GM18507 (cell line): ENCODE data around the gene OGDHL.
"Not testable (repeated sequence)": the region's sequence is repeated elsewhere in the genome, so short reads cannot be mapped to it uniquely, and the experiment has no call there.

Source experiments
- DNase-seq: peaks from one replicate; pipeline ENCODE4 v3.0.0; 2011; ENCODE audit warnings: low read depth; ENCODE audit not compliant: insufficient read length; ENCODE audit errors: extremely low spot score
- FAIRE-seq: peaks from 2 replicates; lab custom pipeline; 2011; peaks lifted over from hg19 to GRCh38; lab: Jason Lieb, UNC

Gene OGDHL

DNA sequence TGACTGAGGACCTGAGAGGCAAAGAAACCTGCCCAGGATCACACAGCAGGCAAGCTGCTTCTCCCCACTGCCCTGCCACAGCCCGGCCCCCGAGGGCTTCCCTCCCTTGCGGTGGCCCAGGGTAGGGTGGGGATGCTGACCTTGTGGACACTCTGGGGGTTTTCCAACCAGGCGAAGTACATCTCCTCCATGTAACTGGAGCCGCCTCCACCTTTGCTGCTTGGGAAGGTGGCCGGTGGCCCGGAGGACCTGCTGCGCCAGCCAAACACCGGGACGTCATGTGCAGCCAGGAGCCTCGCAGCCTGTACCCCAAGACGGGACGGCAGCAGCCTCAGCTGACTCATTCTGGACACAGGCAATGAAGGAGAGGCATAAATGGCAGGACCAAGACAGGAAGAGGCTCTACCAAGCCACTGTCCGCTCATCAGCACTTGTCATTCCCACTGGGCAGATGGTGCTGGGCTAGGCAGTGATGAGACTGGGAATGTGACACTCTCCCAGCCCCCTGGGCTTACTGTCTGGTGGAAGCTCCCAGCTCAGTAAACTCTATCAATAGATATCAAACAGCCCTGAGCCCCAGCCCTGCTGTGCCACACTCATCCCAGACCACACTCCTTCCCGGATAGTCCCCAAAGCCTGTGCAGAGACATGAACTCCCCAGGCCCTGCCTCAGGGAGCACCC, 3.7 kb downstream of the OGDHL start:
- FAIRE-seq = no peak

DNA sequence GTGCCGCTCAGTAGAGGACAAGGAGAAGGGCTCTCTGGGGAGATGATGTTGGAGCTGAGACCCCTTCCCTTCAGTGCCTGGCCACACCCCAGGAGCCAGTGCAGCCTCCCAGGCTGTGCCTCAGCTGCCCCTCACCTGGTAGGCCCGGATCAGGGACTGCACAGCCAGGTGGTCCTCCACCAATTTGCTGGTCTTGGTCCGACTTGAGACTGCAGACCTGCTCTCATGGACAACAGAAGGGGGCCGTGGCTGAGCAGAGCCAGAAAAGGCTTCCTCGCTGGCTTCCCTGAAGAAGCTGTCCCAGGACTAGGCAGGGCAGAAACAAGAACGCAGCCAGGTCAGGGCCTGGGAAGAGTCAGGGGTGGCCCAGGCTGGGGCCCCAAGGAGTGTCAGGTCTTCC, 5.5 kb downstream of the OGDHL start:
- DNase-seq (no peak), FAIRE-seq (no peak)

More for the DNA sequence above, 3.7 kb downstream of the OGDHL start:
- no peak for DNase-seq

- no peak for FAIRE-seq
- DNase-seq = no peak
Observed at GRCh38 chr10:49756031-49756430, 6.1 kb downstream of the OGDHL start.

GRCh38 chr10:49754951-49755350, 7.2 kb downstream of the OGDHL start:
- not testable (repeated sequence) for DNase-seq, FAIRE-seq

GRCh38 chr10:49752584-49752983, 9.5 kb downstream of the OGDHL start:
- DNase-seq (no peak), FAIRE-seq (no peak)

DNA sequence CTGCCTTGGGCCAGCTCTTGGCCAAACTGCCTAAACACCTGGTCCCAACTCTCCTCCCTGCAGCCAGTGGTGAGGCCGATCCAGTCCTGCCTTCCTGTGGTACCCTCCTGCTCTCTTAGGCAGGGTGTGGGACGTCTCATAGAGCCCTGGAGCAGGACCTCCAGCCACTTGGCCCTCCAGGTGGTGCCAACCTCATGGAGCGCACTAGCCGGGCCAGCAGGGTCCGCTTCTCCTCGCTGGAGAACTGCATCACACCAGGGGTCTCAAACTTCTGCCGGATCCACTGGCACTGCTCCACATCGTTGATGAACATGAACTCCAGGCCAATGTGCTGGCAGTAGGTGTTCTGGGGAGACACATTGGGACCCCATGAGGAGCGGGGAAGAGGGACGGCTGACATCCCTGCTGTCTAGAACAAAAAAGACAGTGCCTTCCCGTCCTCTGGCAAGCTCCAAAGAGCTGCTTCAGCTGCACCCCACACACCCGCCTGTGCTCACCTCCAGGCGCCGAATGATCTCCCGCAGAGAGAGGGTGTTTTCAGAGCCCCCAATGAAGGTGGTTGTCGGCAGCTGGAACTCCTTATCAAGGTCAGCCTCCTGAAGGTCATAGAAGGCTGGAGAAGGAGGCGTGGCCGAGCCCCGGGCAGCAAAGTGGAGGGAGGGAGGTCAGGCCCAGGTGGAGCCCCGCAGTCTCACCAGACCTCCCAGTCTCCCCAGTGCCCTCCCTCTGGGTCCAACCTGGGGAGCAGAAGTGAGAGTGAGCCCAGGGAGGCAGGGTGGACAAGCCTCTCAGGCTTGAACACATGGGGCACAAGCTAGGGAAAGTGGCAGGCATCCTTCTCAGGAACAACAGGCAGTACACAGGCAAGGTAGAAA, 10.2 kb downstream of the OGDHL start:
- DNase-seq (no peak), FAIRE-seq (no peak)

DNA sequence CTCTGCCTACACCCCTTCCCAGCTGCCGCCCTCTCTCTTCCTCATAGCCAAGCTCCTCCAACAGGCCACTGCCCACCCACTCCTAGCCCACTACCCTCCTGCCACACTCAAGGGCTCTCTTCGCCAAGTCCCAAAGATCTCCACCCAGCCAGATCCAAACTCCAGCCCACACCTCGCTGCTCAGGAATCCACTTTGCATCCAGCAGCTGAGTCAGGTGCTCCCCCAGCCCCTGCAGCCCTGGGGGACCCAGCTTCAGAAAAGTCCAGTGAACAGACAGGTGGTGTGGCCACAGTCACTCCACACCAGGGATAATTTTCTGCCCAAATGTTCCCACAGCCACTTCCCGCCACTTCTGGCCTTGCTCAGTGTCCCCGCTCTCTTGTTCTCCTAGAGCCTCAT, 10.9 kb downstream of the OGDHL start:
- FAIRE-seq = no peak

GRCh38 chr10:49750546-49750945, 11.6 kb downstream of the OGDHL start:
- FAIRE-seq = no peak

More for the DNA sequence above, 10.9 kb downstream of the OGDHL start:
- no peak for DNase-seq

DNA sequence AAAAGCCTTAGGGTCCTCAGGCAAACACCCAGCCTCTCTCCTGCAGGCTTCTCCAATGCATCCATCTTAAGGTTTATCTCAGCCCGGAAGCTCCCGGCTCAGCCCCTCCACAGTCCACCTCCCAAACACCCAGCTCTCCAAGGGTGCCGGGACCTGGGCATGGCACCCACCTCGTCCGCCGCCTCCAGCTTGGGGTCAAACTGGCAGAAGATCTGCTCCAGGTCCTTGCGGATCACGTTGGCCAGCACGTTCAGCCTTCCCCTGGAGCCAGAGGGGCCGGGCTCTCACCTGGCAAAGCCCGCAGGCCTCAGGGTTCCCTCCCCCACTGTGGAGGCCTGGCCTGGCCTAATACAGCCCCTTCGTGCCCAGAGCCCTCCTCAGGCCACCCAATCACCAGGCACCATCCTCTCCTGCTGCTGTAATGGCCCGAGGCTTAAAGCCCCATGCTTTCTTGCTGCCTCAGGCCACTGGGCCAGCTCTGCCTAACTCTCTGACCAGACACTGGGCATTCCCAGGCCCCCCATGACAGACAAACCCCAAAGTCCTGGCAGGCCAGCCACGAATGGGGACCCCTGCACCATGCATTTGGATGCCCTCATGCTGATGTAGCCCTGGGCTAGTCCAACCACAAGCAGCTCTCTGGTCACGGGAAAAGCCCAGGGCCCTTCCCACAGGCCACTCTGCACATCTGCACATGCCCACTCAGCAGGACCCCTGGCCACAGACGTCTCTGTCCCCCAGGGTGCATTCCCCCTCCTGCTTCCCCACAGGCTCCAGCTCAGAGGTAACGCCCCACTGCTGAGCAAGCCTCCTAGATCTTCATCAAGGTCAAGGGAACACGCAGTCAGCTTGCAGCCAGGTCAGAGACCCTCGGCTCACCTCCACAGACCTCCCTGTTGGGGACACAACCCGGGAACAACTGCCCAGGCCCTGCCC, 12.3 kb downstream of the OGDHL start:
- FAIRE-seq (no peak), DNase-seq (no peak)

More at GRCh38 chr10:49750546-49750945, 11.6 kb downstream of the OGDHL start:
- no peak for DNase-seq

DNA sequence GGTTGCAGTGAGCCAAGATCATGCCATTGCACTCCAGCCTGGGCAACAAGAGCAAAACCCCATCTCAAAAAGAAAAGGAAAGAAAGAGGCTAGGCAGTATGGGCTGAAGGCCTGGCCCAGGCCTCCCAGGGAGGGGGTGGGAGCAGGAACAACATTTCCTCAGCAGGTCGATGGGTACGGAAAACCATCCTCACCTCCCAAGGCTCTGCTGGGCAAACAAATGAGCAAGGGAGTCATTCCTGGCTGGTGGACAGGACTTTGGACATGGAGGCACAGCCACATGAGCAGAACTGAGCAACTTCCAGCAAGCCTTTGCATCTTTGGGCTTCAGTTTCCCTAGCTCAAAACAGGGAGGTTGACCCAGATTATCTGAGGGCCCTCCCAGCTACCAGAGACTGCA, 13.0 kb downstream of the OGDHL start:
- FAIRE-seq (no peak), DNase-seq (no peak)

DNA sequence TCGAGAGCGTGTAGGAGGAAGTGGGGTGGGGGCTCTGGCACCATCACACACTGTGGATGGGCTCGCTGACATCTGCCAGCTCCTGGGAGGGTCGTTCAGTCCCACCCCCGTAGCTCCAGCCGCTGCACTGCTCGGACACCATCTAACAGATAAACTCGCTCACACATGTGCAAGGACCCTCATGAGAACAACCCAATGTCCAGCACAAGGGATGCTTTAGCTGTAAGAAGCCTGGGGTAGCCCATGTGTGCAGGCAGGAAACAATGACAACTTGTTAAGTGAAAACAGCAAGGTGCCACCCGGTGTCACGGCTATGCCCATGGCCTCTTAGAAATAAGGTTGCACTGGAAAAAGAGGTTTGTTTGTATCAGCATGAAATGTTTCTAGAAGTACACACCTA, 14.1 kb downstream of the OGDHL start:
- DNase-seq (no peak), FAIRE-seq (no peak)

DNA sequence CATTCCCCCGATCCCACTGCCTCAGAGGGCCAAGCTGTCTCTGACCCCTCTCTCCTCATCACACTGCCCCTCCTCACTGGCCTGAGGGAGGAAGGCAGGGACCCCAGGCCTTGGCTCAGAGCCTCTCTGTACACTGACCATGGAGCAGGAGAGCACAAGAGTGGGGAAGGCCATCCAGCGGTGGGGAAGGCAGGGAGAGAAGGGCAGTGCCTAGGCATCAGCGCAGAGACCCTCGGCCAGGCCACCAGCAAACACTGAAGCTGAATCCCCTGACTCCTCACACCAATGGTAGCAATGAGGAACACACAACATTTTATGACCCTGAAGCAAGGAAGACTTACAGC, 14.8 kb downstream of the OGDHL start:
- no peak for DNase-seq
- no peak for FAIRE-seq

DNA sequence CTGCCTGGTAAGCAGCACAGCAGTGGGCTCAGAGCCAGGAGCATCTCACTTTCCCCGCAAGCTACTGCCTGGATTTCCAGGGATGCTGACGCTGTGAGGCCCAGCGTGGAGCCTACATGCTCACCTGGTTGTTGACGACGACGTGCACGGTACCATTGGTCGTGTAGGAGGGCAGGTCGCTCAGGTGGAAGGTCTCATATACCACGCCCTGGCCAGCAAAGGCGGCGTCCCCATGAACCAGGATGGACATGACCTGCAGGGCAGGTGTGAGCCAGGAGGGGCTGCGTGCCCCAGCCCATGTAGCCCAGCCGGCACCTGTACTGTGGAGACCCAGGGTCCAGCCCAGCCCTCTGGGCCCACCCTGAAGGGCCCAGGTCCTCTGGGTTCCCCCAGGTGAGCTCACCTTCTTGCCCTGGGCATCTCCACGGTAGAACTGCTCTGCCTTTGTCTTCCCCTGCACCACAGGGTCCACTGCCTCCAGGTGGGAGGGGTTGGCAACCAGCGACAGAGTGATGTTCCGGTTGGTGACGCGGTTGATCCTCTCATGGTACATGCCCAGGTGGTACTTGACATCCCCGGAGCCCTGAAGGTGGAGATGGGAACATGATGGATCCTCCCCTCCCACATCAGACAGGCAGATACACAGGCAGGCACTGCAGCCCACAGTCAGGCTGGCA, 15.4 kb downstream of the OGDHL start:
- FAIRE-seq (no peak), DNase-seq (no peak)

GRCh38 chr10:49745756-49746155, 16.4 kb downstream of the OGDHL start:
- FAIRE-seq = no peak
- DNase-seq = no peak

DNA sequence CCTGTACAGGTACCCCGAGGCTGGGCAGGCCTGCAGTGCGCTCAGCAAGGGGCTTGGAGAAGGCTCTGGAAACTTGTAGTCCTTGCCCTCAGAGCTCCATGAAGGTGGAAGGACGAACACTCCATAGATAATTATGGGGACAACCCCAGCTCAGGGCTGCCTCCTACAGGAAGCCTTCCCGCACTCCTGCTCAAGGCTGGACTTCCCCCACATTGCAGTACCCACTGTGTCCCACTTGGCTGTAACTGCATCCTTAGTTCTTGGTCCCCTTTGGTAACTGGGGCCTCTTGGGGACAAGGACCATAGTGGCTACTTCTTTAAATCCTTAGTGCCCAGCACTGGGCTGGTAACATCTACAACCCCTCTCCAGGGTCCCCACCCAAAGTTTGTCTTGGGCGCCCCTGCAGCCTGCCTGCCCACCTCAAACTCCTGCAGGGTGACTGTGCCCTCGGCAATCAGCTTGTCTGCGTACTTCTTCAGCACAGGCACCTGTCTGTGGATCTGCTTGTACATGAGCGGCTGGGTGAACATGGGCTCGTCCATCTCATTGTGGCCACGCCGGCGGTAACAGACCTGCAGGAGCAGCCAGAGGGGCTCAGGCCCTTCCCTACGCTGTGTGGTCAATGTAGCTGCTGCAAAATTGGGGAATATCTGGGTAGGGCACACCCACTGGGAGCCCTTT, 17.1 kb downstream of the OGDHL start:
- DNase-seq (no peak), FAIRE-seq (no peak)

DNA sequence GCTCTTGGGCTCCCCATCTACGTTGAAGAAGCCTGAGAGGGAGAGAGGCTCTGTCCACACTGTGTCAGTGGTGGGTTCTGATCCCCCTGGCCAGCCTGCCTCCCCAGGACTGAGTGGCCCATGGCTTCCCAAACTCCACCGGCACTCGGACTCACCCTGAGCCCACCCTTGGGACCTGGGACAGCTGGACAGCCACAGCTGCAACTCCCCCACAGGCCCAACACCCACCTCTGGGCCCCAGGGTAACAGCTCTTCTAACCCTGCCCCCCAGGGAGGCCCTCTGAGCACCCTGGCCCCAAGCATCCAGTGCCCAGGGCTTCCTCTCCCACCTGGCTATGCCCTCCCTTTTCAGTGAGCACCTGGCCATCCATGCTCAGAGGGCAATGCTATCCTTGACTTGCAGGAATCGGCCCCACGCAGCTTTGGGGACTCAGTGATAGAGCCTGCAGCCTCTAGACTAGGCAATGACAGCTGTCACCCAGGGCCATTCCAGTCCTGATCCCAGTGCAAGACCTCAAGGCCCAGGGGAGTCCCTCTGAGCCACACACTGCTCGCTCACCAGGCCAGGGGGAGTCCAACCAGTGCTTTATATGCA, 17.9 kb downstream of the OGDHL start:
- no peak for FAIRE-seq
- no peak for DNase-seq

DNA sequence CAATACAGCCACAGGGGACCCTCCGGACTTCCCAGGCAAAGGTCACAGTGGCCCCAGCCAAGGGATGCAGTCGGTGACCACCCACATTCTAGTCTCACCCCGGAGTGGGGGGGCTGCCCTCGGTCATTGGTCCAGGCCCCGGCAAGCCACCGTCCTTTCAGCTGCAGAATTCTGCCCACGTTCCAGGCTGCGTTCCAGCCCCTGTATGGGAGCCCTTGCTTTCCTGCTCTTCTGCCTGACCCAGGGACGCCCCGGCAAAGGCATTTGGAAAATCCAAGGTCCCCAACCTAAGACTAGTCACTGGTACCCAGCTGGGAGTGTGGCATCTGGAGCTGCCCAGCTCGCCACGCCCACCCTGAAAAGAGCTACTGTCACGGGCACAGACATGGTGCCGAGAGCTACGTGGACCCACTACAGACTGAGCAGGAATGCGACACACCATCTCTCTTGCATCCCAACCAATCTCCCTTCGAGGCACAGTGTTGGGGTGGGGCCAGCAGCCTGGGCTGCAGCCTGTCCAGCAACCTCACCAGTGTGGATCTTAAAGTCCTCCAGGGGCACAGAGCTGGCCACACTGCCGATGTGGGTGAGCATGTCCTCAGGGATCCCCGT, 18.6 kb downstream of the OGDHL start:
- no peak for FAIRE-seq
- DNase-seq = no peak
